Liver (tissue), 9 donors: ENCODE results near the gene PHTF1. TPM values are rescaled to one million over a fixed set of nuclear protein-coding genes. Genes with fewer than 3 reads are reported as not detected.

ENCODE experiments used
- DNase-seq: peaks from one replicate; pipeline ENCODE4 v3.0.0-alpha.2; 2017; ENCODE audit warnings: low spot score
- H3K27ac ChIP-seq, 2 donors: one replicate each; pipeline ENCODE4 v1.7.0; 2013; ENCODE audit warnings: inconsistent platforms in 2 of 2, low read length in 2 of 2, control low read depth in 1 of 2, low read depth in 1 of 2, mild to moderate bottlenecking in 1 of 2
- H3K27me3 ChIP-seq, 4 donors: one replicate each; pipeline versions ENCODE4 v1.6.1 to v1.7.0; 2013; ENCODE audit warnings: low read length in 3 of 4, inconsistent platforms in 1 of 4, mild to moderate bottlenecking in 1 of 4, moderate library complexity in 1 of 4; ENCODE audit not compliant: control insufficient read depth in 4 of 4, insufficient read depth in 4 of 4
- H3K36me3 ChIP-seq, 4 donors: one replicate each; pipeline versions ENCODE4 v1.6.1 to v1.7.0; 2013; ENCODE audit warnings: low read length in 3 of 4, mild to moderate bottlenecking in 3 of 4, low read depth in 1 of 4, moderate library complexity in 1 of 4; ENCODE audit not compliant: control insufficient read depth in 4 of 4, insufficient read depth in 3 of 4
- H3K4me1 ChIP-seq, 4 donors: one replicate each; pipeline versions ENCODE4 v1.6.1 to v1.7.0; 2013; ENCODE audit warnings: low read length in 3 of 4, mild to moderate bottlenecking in 3 of 4, moderate library complexity in 1 of 4; ENCODE audit not compliant: control insufficient read depth in 4 of 4, insufficient read depth in 4 of 4
- H3K4me3 ChIP-seq, 3 donors: one replicate each; pipeline versions ENCODE4 v1.6.1 to v1.7.0; 2013; ENCODE audit warnings: low read length in 3 of 3, control low read depth in 1 of 3, low read depth in 1 of 3, mild to moderate bottlenecking in 1 of 3
- H3K9ac ChIP-seq, 2 donors: one replicate each; pipeline ENCODE4 v1.7.0; 2013; ENCODE audit warnings: low read length in 2 of 2, mild to moderate bottlenecking in 2 of 2, moderate library complexity in 2 of 2, control low read depth in 1 of 2, low read depth in 1 of 2
- H3K9me3 ChIP-seq, 4 donors: one replicate each; pipeline versions ENCODE4 v1.6.1 to v1.7.0; 2013; ENCODE audit warnings: low read length in 3 of 4; ENCODE audit not compliant: control insufficient read depth in 4 of 4
- CTCF ChIP-seq: fragments of 150-350 bp; IDR thresholded peaks from 2 replicates; pipeline ENCODE4 v1.5.1; 2017; ENCODE audit warnings: improper control_type of control experiment, low read depth, low read length; ENCODE audit not compliant: missing input control
- EGR1 ChIP-seq, 2 donors: IDR thresholded peaks; 2 replicates each; pipeline ENCODE4 v1.6.1; 2016 to 2018; ENCODE audit warnings: antibody characterized with exemption in 2 of 2, low read depth in 2 of 2
- FOXA1 ChIP-seq: IDR thresholded peaks from 2 replicates; pipeline ENCODE4 v1.6.1; 2016; ENCODE audit warnings: antibody characterized with exemption
- FOXA2 ChIP-seq: IDR thresholded peaks from 2 replicates; pipeline ENCODE4 v1.6.1; 2016; ENCODE audit warnings: antibody characterized with exemption
- GABPA ChIP-seq, 2 donors: IDR thresholded peaks in 1 of 2; conservative IDR thresholded peaks in 1 of 2; 2 replicates each; pipeline ENCODE4 v1.6.1; 2016; ENCODE audit warnings: antibody characterized with exemption in 2 of 2, mild to moderate bottlenecking in 1 of 2, moderate library complexity in 1 of 2
- HNF4A ChIP-seq, 2 donors: conservative IDR thresholded peaks; 2 replicates each; pipeline ENCODE4 v1.6.1; 2016; ENCODE audit warnings: antibody characterized with exemption in 2 of 2, mild to moderate bottlenecking in 2 of 2
- HNF4G ChIP-seq: IDR thresholded peaks from 2 replicates; pipeline ENCODE4 v1.6.1; 2016; ENCODE audit warnings: antibody characterized with exemption
- JUND ChIP-seq, 2 donors: IDR thresholded peaks; 2 replicates each; pipeline ENCODE4 v1.6.1; 2016; ENCODE audit warnings: antibody characterized with exemption in 2 of 2
- NR2F2 ChIP-seq: IDR thresholded peaks from 2 replicates; pipeline ENCODE4 v1.6.1; 2016; ENCODE audit warnings: antibody characterized with exemption
- RAD21 ChIP-seq, 2 donors: IDR thresholded peaks; 2 replicates each; pipeline ENCODE4 v1.6.1; 2016; ENCODE audit warnings: antibody characterized with exemption in 2 of 2, mild to moderate bottlenecking in 2 of 2
- RXRA ChIP-seq, 2 donors: IDR thresholded peaks; 2 replicates each; pipeline ENCODE4 v1.6.1; 2017 to 2018; ENCODE audit warnings: antibody characterized with exemption in 2 of 2, mild to moderate bottlenecking in 1 of 2
- SP1 ChIP-seq: IDR thresholded peaks from 2 replicates; pipeline ENCODE4 v1.6.1; 2018; ENCODE audit warnings: antibody characterized with exemption, mild to moderate bottlenecking
- TAF1 ChIP-seq: conservative IDR thresholded peaks from 2 replicates; pipeline ENCODE4 v1.6.1; 2016; ENCODE audit warnings: antibody characterized with exemption, mild to moderate bottlenecking
- YY1 ChIP-seq: IDR thresholded peaks from 2 replicates; pipeline ENCODE4 v1.6.1; 2016; ENCODE audit warnings: antibody characterized with exemption, mild to moderate bottlenecking
- ZBTB33 ChIP-seq: IDR thresholded peaks from 2 replicates; pipeline ENCODE4 v1.6.1; 2016; ENCODE audit warnings: antibody characterized with exemption
- WGBS: extraction: QIAGEN DNeasy Blood & Tissue Kit; methylation state at CpG from one replicate; pipeline ENCODE4 v1.1.7; 2013; 5-methylcytosine and 5-hydroxymethylcytosine counted together
- polyA plus RNA-seq, 2 donors: library from polyadenylated mRNA; stranded (reverse) in 1 of 2; unstranded in 1 of 2; fragments of 200-250 nt in 1 of 2; fragments of >200 nt in 1 of 2; fragmentation: Nextera tagmentation in 1 of 2; extraction: Ambion mirVana in 1 of 2; gene quantifications; one replicate each; pipeline versions ENCODE4 v1.2.1 to v1.2.3, GENCODE V29; 2013 to 2015
- total RNA-seq, 2 donors: library from RNA; depleted of rRNA; stranded (reverse); fragments of >200 nt; gene quantifications; one replicate each; pipeline ENCODE4 v1.2.3, GENCODE V29; 2014
- TF ChIP-seq, protein P1 (sequence below): IDR thresholded peaks from 2 replicates; pipeline ENCODE4 v1.6.1; 2016; ENCODE audit warnings: antibody characterized with exemption
- TF ChIP-seq, protein P2 (sequence below): IDR thresholded peaks from 2 replicates; pipeline ENCODE4 v1.6.1; 2016; ENCODE audit warnings: antibody characterized with exemption
- TF ChIP-seq, protein P3 (sequence below): IDR thresholded peaks from 2 replicates; pipeline ENCODE4 v1.6.1; 2016; ENCODE audit warnings: antibody characterized with exemption, mild to moderate bottlenecking
- donor health status: healthy.
- donor health status: healthy.
- donor health status: healthy.
- donor health status: healthy.
- donor health status: healthy.

The PHTF1 gene
- total and polyA plus RNA-seq, 4 donors, result 3.2 to 14.0 (median 7.3) TPM

- Histone ChIP-seq H3K4me1 (peaks cover 4 to 13% (median 7%) of the 10 kb centered on the region in 4 donors), H3K9me3 (no peaks in the 10 kb centered on the region), H3K27me3 (no peaks in the 10 kb centered on the region), H3K4me3 (no peak overlapping the region), H3K27ac (no peak overlapping the region), H3K9ac (no peak overlapping the region), H3K36me3 (peaks cover 3 to 8% (median 6%) of the 10 kb centered on the region in 4 donors)
- DNase-seq, result no peak
- TF ChIP-seq FOXA1, result no peak
- no peak for TF ChIP-seq JUND (IDR thresholded peaks at IDR 0.05)
- TF ChIP-seq YY1, result no peak
- TF ChIP-seq, protein P1, sequence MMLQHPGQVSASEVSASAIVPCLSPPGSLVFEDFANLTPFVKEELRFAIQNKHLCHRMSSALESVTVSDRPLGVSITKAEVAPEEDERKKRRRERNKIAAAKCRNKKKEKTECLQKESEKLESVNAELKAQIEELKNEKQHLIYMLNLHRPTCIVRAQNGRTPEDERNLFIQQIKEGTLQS, result no peak
- no peak for TF ChIP-seq EGR1 (IDR thresholded peaks at IDR 0.05; ENCODE audit: low read depth in 2 of 2)
- TF ChIP-seq FOXA2, result no peak
- TF ChIP-seq RAD21 (IDR thresholded peaks at IDR 0.05), result no peak
- no peak for TF ChIP-seq TAF1
- TF ChIP-seq, protein P2, sequence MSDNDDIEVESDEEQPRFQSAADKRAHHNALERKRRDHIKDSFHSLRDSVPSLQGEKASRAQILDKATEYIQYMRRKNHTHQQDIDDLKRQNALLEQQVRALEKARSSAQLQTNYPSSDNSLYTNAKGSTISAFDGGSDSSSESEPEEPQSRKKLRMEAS, result no peak
- no peak for TF ChIP-seq RXRA (IDR thresholded peaks at IDR 0.05)
- no peak for TF ChIP-seq CTCF
- TF ChIP-seq, protein P3, sequence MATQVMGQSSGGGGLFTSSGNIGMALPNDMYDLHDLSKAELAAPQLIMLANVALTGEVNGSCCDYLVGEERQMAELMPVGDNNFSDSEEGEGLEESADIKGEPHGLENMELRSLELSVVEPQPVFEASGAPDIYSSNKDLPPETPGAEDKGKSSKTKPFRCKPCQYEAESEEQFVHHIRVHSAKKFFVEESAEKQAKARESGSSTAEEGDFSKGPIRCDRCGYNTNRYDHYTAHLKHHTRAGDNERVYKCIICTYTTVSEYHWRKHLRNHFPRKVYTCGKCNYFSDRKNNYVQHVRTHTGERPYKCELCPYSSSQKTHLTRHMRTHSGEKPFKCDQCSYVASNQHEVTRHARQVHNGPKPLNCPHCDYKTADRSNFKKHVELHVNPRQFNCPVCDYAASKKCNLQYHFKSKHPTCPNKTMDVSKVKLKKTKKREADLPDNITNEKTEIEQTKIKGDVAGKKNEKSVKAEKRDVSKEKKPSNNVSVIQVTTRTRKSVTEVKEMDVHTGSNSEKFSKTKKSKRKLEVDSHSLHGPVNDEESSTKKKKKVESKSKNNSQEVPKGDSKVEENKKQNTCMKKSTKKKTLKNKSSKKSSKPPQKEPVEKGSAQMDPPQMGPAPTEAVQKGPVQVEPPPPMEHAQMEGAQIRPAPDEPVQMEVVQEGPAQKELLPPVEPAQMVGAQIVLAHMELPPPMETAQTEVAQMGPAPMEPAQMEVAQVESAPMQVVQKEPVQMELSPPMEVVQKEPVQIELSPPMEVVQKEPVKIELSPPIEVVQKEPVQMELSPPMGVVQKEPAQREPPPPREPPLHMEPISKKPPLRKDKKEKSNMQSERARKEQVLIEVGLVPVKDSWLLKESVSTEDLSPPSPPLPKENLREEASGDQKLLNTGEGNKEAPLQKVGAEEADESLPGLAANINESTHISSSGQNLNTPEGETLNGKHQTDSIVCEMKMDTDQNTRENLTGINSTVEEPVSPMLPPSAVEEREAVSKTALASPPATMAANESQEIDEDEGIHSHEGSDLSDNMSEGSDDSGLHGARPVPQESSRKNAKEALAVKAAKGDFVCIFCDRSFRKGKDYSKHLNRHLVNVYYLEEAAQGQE, result no peak
- no peak for TF ChIP-seq SP1
- TF ChIP-seq ZBTB33, result no peak
- TF ChIP-seq HNF4A (conservative IDR thresholded peaks at IDR 0.05), result no peak
- no peak for TF ChIP-seq NR2F2
- TF ChIP-seq HNF4G, result no peak
- no peak for TF ChIP-seq GABPA (IDR thresholded peaks at IDR 0.05 in 1 of 2, conservative IDR thresholded peaks at IDR 0.05 in 1 of 2)
- 100% methylated on average over 1 of the region's 1 CpG for WGBS
Observed at GRCh38 chr1:113747376-113747775, 11.9 kb downstream of the PHTF1 start.
